IMR-90 (cell line): ENCODE results near the gene B4GALT5. TPM values are rescaled to one million over a fixed set of nuclear protein-coding genes. Genes with fewer than 3 reads are reported as not detected.

Experiments
- ATAC-seq: fragments of 200-7000 bp; cut with Tn5 transposase; 2 replicates; pipeline ENCODE4 v1.9.1; 2020; ENCODE audit warnings: low read depth, mild to moderate bottlenecking, moderate library complexity
- BruUV-seq: library from RNA; stranded (reverse); fragments of 400-500 nt; replicated peaks from 2 replicates; lab custom pipeline; 2021; lab: Mats Ljungman, UMichigan
- CTCF ChIA-PET: fragments of 300-600 bp; formaldehyde crosslinking; extraction: SDS; loops from one replicate; lab custom pipeline; 2021; ENCODE audit warnings: antibody characterized with exemption; lab: Yijun Ruan, JAX
- POLR2A ChIA-PET: fragments of 300-600 bp; sonication (Branson Sonifier 250); formaldehyde crosslinking; loops from one replicate; lab custom pipeline; 2022; ENCODE audit warnings: antibody characterized with exemption; ENCODE audit not compliant: unreplicated experiment; lab: Charles Lee
- DNase-seq: peaks from one replicate; pipeline ENCODE4 v3.0.0; 2013
- H2AFZ ChIP-seq: replicated peaks from 2 replicates; pipeline ENCODE3; 2013; ENCODE audit warnings: low read length, mild to moderate bottlenecking; ENCODE audit not compliant: poor library complexity
- H2AK5ac ChIP-seq: 2 replicates; pipeline ENCODE4 v1.6.1; 2013; ENCODE audit warnings: low read depth, low read length, inconsistent platforms
- H2AK9ac ChIP-seq: replicated peaks from 2 replicates; pipeline ENCODE3; 2013; ENCODE audit warnings: mild to moderate bottlenecking, low read depth, low read length, moderate library complexity; ENCODE audit not compliant: poor library complexity
- H2BK120ac ChIP-seq: 2 replicates; pipeline ENCODE4 v1.6.1; 2013; ENCODE audit warnings: low read depth, low read length, inconsistent platforms
- H2BK15ac ChIP-seq: 3 replicates; pipeline ENCODE4 v1.6.1; 2013; ENCODE audit warnings: low read depth, low read length, inconsistent platforms
- H2BK20ac ChIP-seq: 2 replicates; pipeline ENCODE4 v1.6.1; 2013; ENCODE audit warnings: low read depth, mild to moderate bottlenecking, inconsistent platforms, low read length, moderate library complexity
- H2BK5ac ChIP-seq: 2 replicates; pipeline ENCODE4 v1.6.1; 2013; ENCODE audit warnings: mild to moderate bottlenecking, low read depth, low read length, inconsistent platforms; ENCODE audit not compliant: poor library complexity, severe bottlenecking
- H3K14ac ChIP-seq: replicated peaks from 2 replicates; pipeline ENCODE4 v1.6.1; 2013; ENCODE audit warnings: low read depth, low read length, inconsistent platforms
- H3K18ac ChIP-seq: 2 replicates; pipeline ENCODE4 v1.6.1; 2013; ENCODE audit warnings: low read depth, low read length, control low read depth
- H3K23ac ChIP-seq: 2 replicates; pipeline ENCODE4 v1.6.1; 2013; ENCODE audit warnings: low read depth, low read length, inconsistent platforms
- H3K27ac ChIP-seq: 2 replicates; pipeline ENCODE4 v1.5.1; 2013; ENCODE audit warnings: mild to moderate bottlenecking, control low read depth, low read length; ENCODE audit not compliant: insufficient read depth
- H3K27me3 ChIP-seq: 2 replicates; pipeline ENCODE4 v1.6.1; 2013; ENCODE audit warnings: low read length; ENCODE audit not compliant: control insufficient read depth, insufficient read depth
- H3K36me3 ChIP-seq: 2 replicates; pipeline ENCODE4 v1.6.1; 2013; ENCODE audit warnings: low read length, mixed read lengths; ENCODE audit not compliant: control insufficient read depth, insufficient read depth
- H3K4ac ChIP-seq: 2 replicates; pipeline ENCODE4 v1.6.1; 2013; ENCODE audit warnings: low read depth, low read length, inconsistent platforms
- H3K4me1 ChIP-seq: 2 replicates; pipeline ENCODE4 v1.6.1; 2013; ENCODE audit warnings: low read length, mixed read lengths; ENCODE audit not compliant: control insufficient read depth, insufficient read depth
- H3K4me2 ChIP-seq: 2 replicates; pipeline ENCODE4 v1.6.1; 2013; ENCODE audit warnings: low read depth, mild to moderate bottlenecking, control low read depth, low read length, moderate library complexity
- H3K4me3 ChIP-seq: 2 replicates; pipeline ENCODE4 v1.5.1; 2013; ENCODE audit warnings: low read depth, mild to moderate bottlenecking, control low read depth, low read length, moderate library complexity; ENCODE audit not compliant: insufficient read depth
- H3K56ac ChIP-seq: 2 replicates; pipeline ENCODE4 v1.6.1; 2013; ENCODE audit warnings: low read length, inconsistent platforms; ENCODE audit not compliant: insufficient read depth; ENCODE audit errors: extremely low read depth
- H3K79me1 ChIP-seq, 2 experiments: 2 replicates each; pipeline ENCODE4 v1.6.1; 2013; ENCODE audit warnings: low read length in 2 of 2, inconsistent platforms in 1 of 2, low read depth in 1 of 2
- H3K9ac ChIP-seq: 2 replicates; pipeline ENCODE4 v1.6.1; 2013; ENCODE audit warnings: low read depth, low read length, control low read depth
- H3K9me1 ChIP-seq: 2 replicates; pipeline ENCODE4 v1.6.1; 2013; ENCODE audit warnings: low read length, inconsistent platforms; ENCODE audit not compliant: insufficient read depth
- H3K9me3 ChIP-seq: 2 replicates; pipeline ENCODE4 v1.6.1; 2013; ENCODE audit warnings: low read length; ENCODE audit not compliant: control insufficient read depth, insufficient read depth
- H4K20me1 ChIP-seq: 2 replicates; pipeline ENCODE4 v1.6.1; 2013; ENCODE audit warnings: low read length, inconsistent platforms; ENCODE audit not compliant: insufficient read depth
- H4K5ac ChIP-seq: 2 replicates; pipeline ENCODE4 v1.6.1; 2013; ENCODE audit warnings: mild to moderate bottlenecking, low read depth, low read length, control low read depth
- H4K8ac ChIP-seq, 2 experiments: 2 replicates each; pipeline ENCODE4 v1.6.1; 2013; ENCODE audit warnings: low read depth in 2 of 2, low read length in 2 of 2, control low read depth in 1 of 2, inconsistent platforms in 1 of 2
- H4K91ac ChIP-seq: 2 replicates; pipeline ENCODE4 v1.6.1; 2013; ENCODE audit warnings: low read depth, low read length, inconsistent platforms; ENCODE audit not compliant: insufficient read depth
- BHLHE40 ChIP-seq: fragments of 150-350 bp; IDR thresholded peaks from 2 replicates; pipeline ENCODE4 v1.6.1; 2016; ENCODE audit warnings: mild to moderate bottlenecking, low read depth, low read length
- CEBPB ChIP-seq: IDR thresholded peaks from 2 replicates; pipeline ENCODE4 v1.6.1; 2012; ENCODE audit warnings: low read depth, low read length, improper control_type of control experiment
- CHD1 ChIP-seq: IDR thresholded peaks from 2 replicates; pipeline ENCODE4 v1.6.1; 2012; ENCODE audit warnings: low read depth, low read length, improper control_type of control experiment
- MAZ ChIP-seq: IDR thresholded peaks from 2 replicates; pipeline ENCODE4 v1.6.1; 2012; ENCODE audit warnings: low read depth, mild to moderate bottlenecking, low read length, improper control_type of control experiment, moderate library complexity, borderline replicate concordance
- POLR2A ChIP-seq: IDR thresholded peaks from 2 replicates; pipeline ENCODE4 v1.6.1; 2012; ENCODE audit warnings: mild to moderate bottlenecking, low read depth, low read length
- RCOR1 ChIP-seq: IDR thresholded peaks from 2 replicates; pipeline ENCODE4 v1.6.1; 2012; ENCODE audit warnings: mild to moderate bottlenecking, low read length, improper control_type of control experiment; ENCODE audit not compliant: insufficient replicate concordance
- RFX5 ChIP-seq: IDR thresholded peaks from 2 replicates; pipeline ENCODE4 v1.8.0; 2012; ENCODE audit warnings: low read depth, mild to moderate bottlenecking, low read length, moderate library complexity
- WGBS, 2 experiments: methylation state at CpG; one replicate each; pipeline versions ENCODE4 v1.1.5 to v1.1.7; 2013; ENCODE audit warnings: missing lambda C conversion rate in 2 of 2; ENCODE audit not compliant: insufficient read length in 1 of 2; ENCODE audit errors: extremely low coverage in 2 of 2; 5-methylcytosine and 5-hydroxymethylcytosine counted together
- dilution Hi-C: fragments of 300-500 bp; cut with HindIII; formaldehyde crosslinking; loops from one replicate; pipeline ENCODE4 v1.14.3; 2018; ENCODE audit warnings: low sequenced_read_pairs; ENCODE audit not compliant: unreplicated experiment
- in situ Hi-C: fragments of 300-500 bp; cut with MboI; formaldehyde crosslinking; loops from 3 replicates; pipeline ENCODE4 v1.14.3; 2019; ENCODE audit warnings: low sequenced_read_pairs, inconsistent platforms, mixed read lengths
- intact Hi-C: fragments of 100-400 bp; cut with micrococcal nuclease; formaldehyde crosslinking; loops from 2 replicates; pipeline ENCODE4 v1.10.0; 2022
- polyA plus RNA-seq, 3 experiments: library from polyadenylated mRNA; depleted of rRNA; stranded (reverse); fragments of >200 nt; gene quantifications; 2 replicates each; pipeline ENCODE4 v1.2.3, GENCODE V29; 2012; ENCODE audit warnings: low replicate concordance in 1 of 3
- total RNA-seq: library from RNA; depleted of rRNA; stranded (reverse); fragments of >200 nt; gene quantifications from 2 replicates; pipeline ENCODE4 v1.2.3, GENCODE V29; 2012
- TF ChIP-seq, protein P1 (sequence below): fragments of 150-350 bp; IDR thresholded peaks from 2 replicates; pipeline ENCODE4 v1.6.1; 2017; ENCODE audit warnings: mild to moderate bottlenecking, antibody characterized with exemption, low read length, low read depth

The B4GALT5 gene
- total and polyA plus RNA-seq, 2 of the 4 experiments (the other 2 are of a cell fraction), result 11.3 to 20.4 TPM

DNA sequence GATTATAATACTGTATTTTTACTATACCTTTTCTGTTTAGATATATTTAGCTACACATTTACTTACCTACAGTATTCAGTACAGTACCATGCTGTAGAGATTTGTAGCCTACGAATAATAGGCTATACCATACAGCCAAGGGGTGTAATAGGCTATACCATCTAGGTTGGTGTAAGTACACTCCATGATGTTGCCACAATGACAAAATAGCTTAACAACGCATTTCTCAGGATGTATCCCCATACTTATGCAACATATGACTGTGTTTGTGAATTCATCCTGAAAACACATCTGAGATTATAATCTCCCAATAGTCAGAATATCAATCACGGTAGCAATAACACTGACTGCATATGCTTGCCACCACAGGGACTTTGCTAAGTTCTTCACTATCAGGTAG, 20.7 kb downstream of the B4GALT5 start:
- Histone ChIP-seq H3K4me3 (no peak overlapping the region), H2AK9ac (no peak overlapping the region), H4K5ac (no peak overlapping the region), H4K91ac (no peak overlapping the region), H3K9me1 (peaks cover 5% of the 10 kb centered on the region), H3K18ac (no peak overlapping the region), H3K4me1 (peaks cover 10% of the 10 kb centered on the region), H3K4me2 (no peak overlapping the region), H2AFZ (no peak overlapping the region), H2BK20ac (no peak overlapping the region), H3K36me3 (no peaks in the 10 kb centered on the region), H3K14ac (no peak overlapping the region), H2BK5ac (no peak overlapping the region), H3K56ac (no peak overlapping the region), H3K27ac (no peak overlapping the region), H2BK15ac (no peak overlapping the region), H2AK5ac (no peak overlapping the region), H4K8ac (no peak overlapping the region), H3K23ac (no peak overlapping the region), H3K9ac (no peak overlapping the region), H3K79me1 (peaks cover 32 to 78% of the 10 kb centered on the region in 2 experiments), H2BK120ac (no peak overlapping the region), H3K9me3 (no peaks in the 10 kb centered on the region), H4K20me1 (peaks cover 79% of the 10 kb centered on the region), H3K4ac (no peak overlapping the region), H3K27me3 (no peaks in the 10 kb centered on the region)
- ATAC-seq (no peak), DNase-seq (no peak)
- dilution Hi-C loops, result no loop called here
- TF ChIP-seq CEBPB, result no peak
- TF ChIP-seq CHD1, result no peak
- TF ChIP-seq MAZ, result no peak
- no peak for TF ChIP-seq RCOR1
- TF ChIP-seq, protein P1, sequence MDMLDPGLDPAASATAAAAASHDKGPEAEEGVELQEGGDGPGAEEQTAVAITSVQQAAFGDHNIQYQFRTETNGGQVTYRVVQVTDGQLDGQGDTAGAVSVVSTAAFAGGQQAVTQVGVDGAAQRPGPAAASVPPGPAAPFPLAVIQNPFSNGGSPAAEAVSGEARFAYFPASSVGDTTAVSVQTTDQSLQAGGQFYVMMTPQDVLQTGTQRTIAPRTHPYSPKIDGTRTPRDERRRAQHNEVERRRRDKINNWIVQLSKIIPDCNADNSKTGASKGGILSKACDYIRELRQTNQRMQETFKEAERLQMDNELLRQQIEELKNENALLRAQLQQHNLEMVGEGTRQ, result no peak
- no peak for TF ChIP-seq RFX5
- TF ChIP-seq POLR2A, result no peak
- no peak for TF ChIP-seq BHLHE40
- in situ Hi-C loops, result no loop called here
- ChIA-PET CTCF (no interaction called here), POLR2A (no interaction called here)
- no TSS peak for BruUV-seq
- intact Hi-C loops, result no loop called here
- WGBS, 2 experiments, result no CpG with 5 or more reads among the region's 3 CpGs
